Lung (tissue), 12 donors: ENCODE results near the gene GRK4. TPM values are rescaled to one million over a fixed set of nuclear protein-coding genes. Genes with fewer than 3 reads are reported as not detected.

Experiments used
- ATAC-seq: fragments of 200-7000 bp; cut with Tn5 transposase; one replicate; pipeline ENCODE4 v1.9.1; 2020; ENCODE audit warnings: moderate number of reproducible peaks; ENCODE audit not compliant: insufficient read depth, low FRiP score
- DNase-seq, 3 donors: peaks; one replicate each; pipeline ENCODE4 v3.0.0-alpha.2; 2013 to 2017
- H3K27ac ChIP-seq, 2 donors: one replicate each; pipeline ENCODE4 v1.5.1; 2013; ENCODE audit warnings: mild to moderate bottlenecking in 2 of 2, moderate library complexity in 2 of 2, control low read depth in 1 of 2, inconsistent platforms in 1 of 2, low read depth in 1 of 2, low read length in 1 of 2
- H3K27me3 ChIP-seq, 3 donors: one replicate each; pipeline ENCODE4 v1.5.1; 2013; ENCODE audit warnings: low read length in 2 of 3; ENCODE audit not compliant: control insufficient read depth in 3 of 3, insufficient read depth in 3 of 3
- H3K36me3 ChIP-seq, 4 donors: one replicate each; pipeline ENCODE4 v1.5.1; 2013; ENCODE audit warnings: low read length in 4 of 4, mild to moderate bottlenecking in 1 of 4, moderate library complexity in 1 of 4; ENCODE audit not compliant: control insufficient read depth in 4 of 4, insufficient read depth in 4 of 4
- H3K4me1 ChIP-seq, 5 donors: one replicate each; pipeline ENCODE4 v1.5.1; 2013; ENCODE audit warnings: low read length in 5 of 5, mild to moderate bottlenecking in 2 of 5, moderate library complexity in 1 of 5; ENCODE audit not compliant: control insufficient read depth in 5 of 5, insufficient read depth in 5 of 5
- H3K4me3 ChIP-seq: one replicate; pipeline ENCODE4 v1.5.1; 2013; ENCODE audit warnings: mild to moderate bottlenecking, control low read depth, moderate library complexity
- H3K9ac ChIP-seq, 2 donors: one replicate each; pipeline ENCODE4 v1.5.1; 2013; ENCODE audit warnings: low read length in 2 of 2, control low read depth in 1 of 2; ENCODE audit not compliant: insufficient read depth in 1 of 2
- H3K9me3 ChIP-seq, 4 donors: one replicate each; pipeline ENCODE4 v1.5.1; 2013; ENCODE audit warnings: low read length in 3 of 4, mild to moderate bottlenecking in 1 of 4, moderate library complexity in 1 of 4; ENCODE audit not compliant: control insufficient read depth in 4 of 4, insufficient read depth in 3 of 4
- CTCF ChIP-seq: IDR thresholded peaks from 2 replicates; pipeline ENCODE4 v1.5.1; 2012; ENCODE audit warnings: mild to moderate bottlenecking; ENCODE audit errors: control extremely low read depth, extremely low read depth
- WGBS, 2 donors: extraction: QIAGEN DNeasy Blood & Tissue Kit; methylation state at CpG; one replicate each; pipeline ENCODE4 v1.1.7; 2013; 5-methylcytosine and 5-hydroxymethylcytosine counted together
- polyA plus RNA-seq, 2 donors: library from polyadenylated mRNA; stranded (reverse); fragments of 200-250 nt; gene quantifications; one replicate each; pipeline ENCODE4 v1.2.1, GENCODE V29; 2013
- total RNA-seq, 2 donors: library from RNA; depleted of rRNA in 1 of 2; stranded (reverse); fragments of >200 nt in 1 of 2; gene quantifications; one replicate each; pipeline ENCODE4 v1.2.1, GENCODE V29; 2014 to 2021
- donor health status: control.
- donor health status: control.
- donor health status: Bipolar disorder and iron deficiency.
- donor health status: healthy.
- donor health status: DM: yes; HTN: yes; CAD: no.

Gene GRK4
- total and polyA plus RNA-seq, 4 donors, result 1.8 to 6.7 (median 3.2) TPM

GRCh38 chr4:2968381-2968780 is 5.0 kb downstream of the GRK4 start:
- Histone ChIP-seq H3K36me3 (peaks cover 0 to 3% (median under 1%) of the 10 kb centered on the region in 4 donors), H3K9me3 (peaks cover 0 to 2% (median 0%) of the 10 kb centered on the region in 4 donors), H3K27me3 (no peaks in the 10 kb centered on the region), H3K9ac (no peak overlapping the region), H3K4me3 (no peak overlapping the region), H3K4me1 (peaks cover 0 to 15% (median 3%) of the 10 kb centered on the region in 5 donors), H3K27ac (no peak overlapping the region)
- WGBS, 2 donors, result 79 to 82% methylated on average over 3 of the region's 3 CpGs
- ATAC-seq (no peak), DNase-seq (no peak)
- no peak for TF ChIP-seq CTCF

- no peaks in the 10 kb centered on the region for H3K27me3 ChIP-seq
- no peak for ATAC-seq
- H3K9me3 ChIP-seq, result no peaks in the 10 kb centered on the region
- WGBS, 2 donors, result 83 to 86% methylated on average over 3 of the region's 3 CpGs
- peaks cover 0 to 1% (median 0%) of the 10 kb centered on the region in 4 donors for H3K36me3 ChIP-seq
- no peak overlapping the region for H3K9ac ChIP-seq
- TF ChIP-seq CTCF, result no peak
- no peaks in the 10 kb centered on the region for H3K4me1 ChIP-seq
- no peak for DNase-seq
- no peak overlapping the region for H3K27ac ChIP-seq
- no peak overlapping the region for H3K4me3 ChIP-seq
Measured at GRCh38 chr4:2971275-2971674, 7.9 kb downstream of the GRK4 start.

DNA sequence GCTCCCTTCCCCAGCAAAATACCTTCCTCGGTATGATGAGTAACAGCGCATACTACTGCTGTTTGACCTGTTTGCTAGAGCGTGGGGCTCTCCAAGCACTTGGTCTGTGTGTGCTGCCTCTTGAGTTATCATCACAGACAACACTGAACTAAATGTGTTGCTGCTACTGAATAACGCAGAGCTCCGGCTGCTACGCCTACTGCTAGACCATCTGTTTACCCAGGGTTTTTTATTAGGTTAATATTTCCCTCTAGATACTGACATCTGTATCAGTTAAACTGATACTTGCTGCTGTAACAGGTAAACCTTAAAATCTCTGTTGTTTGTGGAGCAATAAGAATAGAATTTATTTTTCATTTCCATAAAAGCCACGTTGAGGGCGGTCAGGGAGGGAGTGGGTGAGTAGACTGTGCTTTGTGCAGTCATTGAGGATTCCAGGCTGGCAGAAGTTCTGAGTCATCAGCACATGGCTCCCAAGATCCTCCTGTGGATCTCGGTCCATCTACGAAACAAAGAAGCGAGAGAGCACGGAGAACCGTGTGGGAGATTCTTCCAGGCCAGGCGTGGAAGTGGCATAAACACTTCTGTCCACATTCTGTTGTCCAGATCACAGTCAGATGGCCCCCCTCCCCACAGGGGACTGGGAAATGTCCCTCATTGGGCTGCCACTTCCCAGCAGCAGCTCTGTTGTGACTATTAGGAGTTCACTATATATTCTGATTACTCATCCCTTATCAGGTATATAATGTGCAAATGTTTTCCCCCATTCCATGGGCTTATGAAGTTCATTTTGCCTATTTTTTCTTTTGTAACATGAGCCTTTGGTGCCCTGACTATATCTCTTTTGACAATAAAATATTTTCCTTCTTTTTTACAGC is 14.1 kb downstream of the GRK4 start:
- no peak for ATAC-seq
- H3K27me3 ChIP-seq, result no peaks in the 10 kb centered on the region
- no peaks in the 10 kb centered on the region for H3K36me3 ChIP-seq
- H3K4me3 ChIP-seq, result no peak overlapping the region
- no peak overlapping the region for H3K9ac ChIP-seq
- peak in 1 of 3 donors; percentile 15 for DNase-seq
- TF ChIP-seq CTCF, result no peak
- H3K9me3 ChIP-seq, result peaks cover 0 to 12% (median 3%) of the 10 kb centered on the region in 4 donors
- peaks cover 0 to 3% (median 0%) of the 10 kb centered on the region in 5 donors for H3K4me1 ChIP-seq
- 82 to 86% methylated on average over 14 of the region's 14 CpGs for WGBS, 2 donors
- no peak overlapping the region for H3K27ac ChIP-seq
